Kasumi-1 (cell line): ENCODE measurements around the gene RRM1.
A peak's percentile ranks its signal among the peaks of the same experiment; 100 is the strongest.
"Not testable (repeated sequence)": the region's sequence is repeated elsewhere in the genome, so short reads cannot be mapped to it uniquely, and the experiment has no call there.

ENCODE experiments used
- DNase-seq, 2 experiments: peaks; one replicate each; lab custom pipeline; 2025; lab: John Stamatoyannopoulos, UW

RRM1 gene

GRCh38 chr11:4094348-4095291 lies at the start of gene RRM1:
TSS of gene RRM1 (plus strand) at chr11:4094799. CDS start at chr11:4095013, 214 bp downstream.
- peak; percentile 92 to 93 for DNase-seq

DNA sequence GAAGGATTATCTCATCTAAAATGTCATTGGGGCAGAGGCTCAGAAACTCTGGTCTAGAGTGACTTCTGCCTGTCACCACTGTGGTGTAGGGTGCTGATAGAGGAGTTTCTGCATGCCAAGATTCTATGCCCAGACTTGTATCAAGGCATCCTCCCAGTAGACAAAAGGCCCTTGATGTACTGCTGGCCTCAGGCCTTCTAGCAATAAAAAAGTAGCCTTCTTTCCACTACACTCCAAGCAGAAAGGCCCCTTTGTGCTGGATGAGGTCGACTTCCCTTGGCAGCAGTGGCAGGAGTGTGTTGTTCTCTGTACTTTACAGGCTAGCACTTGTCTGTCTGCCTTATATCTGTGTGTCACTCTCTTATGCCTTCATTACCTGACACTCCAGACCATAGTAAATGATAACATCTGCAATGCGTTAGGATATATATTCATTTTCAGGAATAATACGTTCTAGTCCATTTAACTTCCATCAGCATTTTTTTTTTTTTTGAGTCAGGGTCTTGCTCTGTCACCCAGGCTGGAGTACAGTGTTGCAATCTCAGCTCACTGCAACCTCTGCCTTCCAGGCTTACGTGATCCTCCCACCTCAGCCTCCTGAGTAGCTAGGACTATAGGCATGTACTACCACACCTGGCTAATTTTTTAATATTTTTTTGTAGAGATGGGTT lies 49.5 kb upstream of the RRM1 start:
- no peak for DNase-seq

DNA sequence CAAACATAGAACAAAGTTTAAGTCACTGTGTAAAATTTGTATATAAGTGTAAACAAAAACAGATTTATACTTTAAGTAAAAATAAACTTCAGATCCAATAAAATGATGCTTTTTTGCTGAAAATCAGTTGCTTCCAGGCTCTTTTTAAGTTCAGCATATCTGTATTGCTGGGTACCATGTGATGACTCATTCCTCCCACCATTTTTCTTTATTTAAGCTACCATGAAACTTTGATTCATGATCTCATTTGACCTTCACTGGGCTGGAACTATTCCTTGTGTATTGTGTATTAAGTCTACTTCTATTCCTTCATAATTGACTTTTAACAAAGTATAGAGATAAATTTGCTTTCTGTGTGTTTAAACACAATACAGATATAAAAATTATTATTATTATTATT lies 46.3 kb upstream of the RRM1 start:
- DNase-seq: no peak

- no peak for DNase-seq
Observed at GRCh38 chr11:4049006-4049405, 45.6 kb upstream of the RRM1 start.

DNA sequence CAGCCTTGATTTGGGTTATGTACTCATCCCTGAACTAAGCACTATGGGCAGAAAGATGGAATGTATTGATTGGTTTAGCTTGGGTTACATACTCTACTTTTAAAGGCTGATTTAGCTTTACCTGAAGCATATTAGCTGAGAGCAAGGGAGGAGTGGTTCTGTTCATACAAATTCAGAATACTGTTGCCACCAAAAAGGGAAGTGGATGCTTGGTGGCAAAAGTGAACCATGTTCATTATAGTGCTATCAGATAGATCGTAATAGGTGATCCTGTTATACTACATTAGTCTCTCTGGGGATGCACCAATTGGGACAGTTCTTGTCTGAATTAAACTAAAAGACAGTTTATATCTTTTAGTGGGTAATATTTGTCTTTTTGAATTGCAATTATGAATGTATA lies 44.5 kb upstream of the RRM1 start:
- peak; percentile 4 to 15 for DNase-seq

DNA sequence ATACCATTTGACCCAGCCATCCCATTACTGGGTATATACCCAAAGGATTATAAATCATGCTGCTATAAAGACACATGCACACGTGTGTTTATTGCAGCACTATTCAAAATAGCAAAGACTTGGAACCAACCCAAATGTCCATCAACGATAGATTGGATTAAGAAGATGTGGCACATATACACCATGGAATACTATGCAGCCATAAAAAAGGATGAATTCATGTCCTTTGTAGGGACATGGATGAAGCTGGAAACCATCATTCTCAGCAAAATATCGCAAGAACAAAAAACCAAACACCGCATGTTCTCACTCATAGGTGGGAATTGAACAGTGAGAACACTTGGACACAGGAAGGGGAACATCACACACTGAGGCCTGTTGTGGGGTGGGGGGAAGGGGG lies 41.4 kb upstream of the RRM1 start:
- not testable (repeated sequence) for DNase-seq

DNA sequence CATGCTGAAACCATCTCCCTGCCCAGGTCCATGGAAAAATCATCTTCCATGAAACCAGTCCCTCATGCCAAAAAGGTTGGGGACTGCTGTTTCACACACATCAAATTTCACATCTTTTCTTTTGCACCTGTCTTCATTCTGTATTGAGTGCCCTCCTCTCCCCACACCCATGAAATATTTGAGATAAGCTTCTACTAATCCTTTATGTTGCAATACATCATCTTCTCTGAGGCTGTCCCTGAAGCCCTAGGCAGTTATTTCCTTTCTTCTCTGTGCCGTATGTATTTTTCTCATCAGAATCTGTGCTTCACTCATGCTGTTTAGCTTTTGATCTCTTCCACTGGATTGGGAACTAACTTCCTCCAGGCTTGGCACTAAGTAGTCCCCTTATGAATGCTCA lies 40.0 kb upstream of the RRM1 start:
- no peak for DNase-seq

DNA sequence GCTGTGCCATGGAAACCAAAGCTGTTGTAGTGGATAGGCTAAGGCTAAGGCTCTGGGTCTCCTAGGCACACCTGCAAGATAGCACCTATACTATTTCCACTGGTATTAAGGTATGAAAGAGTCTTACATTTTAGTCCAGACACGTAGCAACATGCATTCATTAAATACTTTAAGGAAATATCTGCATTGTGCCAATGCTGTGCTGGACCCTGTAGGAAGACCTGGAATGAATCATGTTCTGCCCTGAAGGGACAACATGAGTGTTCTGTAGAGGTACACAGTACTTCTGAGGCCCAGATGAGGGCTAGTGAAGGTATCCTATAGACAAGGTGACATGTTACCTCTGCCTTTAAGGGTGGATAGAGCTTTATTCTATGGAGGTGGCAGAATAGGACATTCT lies 35.2 kb upstream of the RRM1 start:
- DNase-seq: no peak

GRCh38 chr11:4060182-4060923 lies 34.2 kb upstream of the RRM1 start:
- no peak for DNase-seq

DNA sequence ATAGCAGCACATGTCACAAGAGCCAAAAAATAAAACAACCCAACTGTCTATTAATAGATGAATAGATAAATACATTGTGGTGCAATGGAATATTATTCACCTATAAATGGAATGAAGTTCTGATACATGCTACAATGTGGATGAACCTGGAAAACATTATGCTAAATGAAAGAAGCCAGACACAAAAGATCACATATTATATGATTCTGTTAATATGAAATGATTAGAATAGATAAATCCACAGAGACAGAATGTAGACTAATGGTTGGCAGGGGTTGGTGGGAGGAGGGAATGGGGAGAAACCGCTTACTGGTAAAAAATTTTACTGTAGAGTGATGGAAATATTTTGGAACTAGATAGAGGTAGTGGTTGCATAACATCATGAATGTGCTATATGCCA lies 32.9 kb upstream of the RRM1 start:
- DNase-seq: no peak

DNA sequence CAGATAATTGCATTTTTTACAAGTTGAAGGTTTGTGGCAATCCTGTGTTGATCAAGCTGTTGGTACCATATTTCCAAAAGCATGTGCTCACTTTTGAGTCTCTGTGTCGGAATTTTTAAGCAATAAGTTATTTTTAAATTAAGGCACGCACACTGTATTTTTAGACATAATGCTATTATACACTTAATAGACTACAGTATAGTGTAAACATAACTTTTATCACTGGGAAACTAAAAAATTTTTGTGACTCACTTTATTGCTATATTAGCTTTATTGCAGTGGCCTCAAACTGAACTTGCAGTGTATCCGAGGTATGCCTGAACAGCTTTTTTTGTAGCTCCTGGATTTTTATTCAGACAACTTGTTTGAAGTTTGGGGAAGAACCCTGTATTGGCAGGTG lies 31.3 kb upstream of the RRM1 start:
- no peak for DNase-seq

DNA sequence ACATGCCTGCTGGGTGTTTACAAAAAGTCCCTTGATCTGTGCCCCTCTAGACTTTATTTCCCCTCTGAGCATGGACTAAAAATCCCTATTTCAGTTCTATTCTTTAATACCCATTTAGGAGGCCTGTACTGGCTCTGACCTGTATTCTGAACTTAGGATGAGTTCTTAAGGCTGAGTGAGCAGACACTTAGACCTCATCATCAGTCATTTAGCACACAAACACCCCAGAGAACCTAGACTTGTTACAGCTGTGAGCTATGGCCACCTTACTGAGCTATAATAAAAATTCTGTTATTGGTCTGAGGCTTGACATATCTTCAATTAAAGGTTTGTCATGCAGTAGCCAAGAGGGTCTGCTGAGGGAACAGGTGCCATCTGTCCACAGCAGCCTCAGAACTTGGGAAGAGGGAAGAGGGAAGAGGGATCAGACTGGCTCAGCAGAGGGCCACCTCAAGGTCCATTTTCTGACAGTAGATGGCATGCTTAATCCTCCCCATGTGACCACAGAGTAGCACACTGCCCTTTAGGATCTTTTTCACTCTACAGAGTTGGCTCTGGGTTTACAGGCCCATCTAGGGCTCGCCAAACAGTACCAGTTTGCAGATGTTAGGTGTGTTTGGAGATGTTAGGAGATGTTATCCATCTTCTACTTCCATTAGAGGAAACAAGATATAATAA lies 30.2 kb upstream of the RRM1 start:
- no peak for DNase-seq

GRCh38 chr11:4065086-4065485 lies 29.5 kb upstream of the RRM1 start:
- DNase-seq: no peak

DNA sequence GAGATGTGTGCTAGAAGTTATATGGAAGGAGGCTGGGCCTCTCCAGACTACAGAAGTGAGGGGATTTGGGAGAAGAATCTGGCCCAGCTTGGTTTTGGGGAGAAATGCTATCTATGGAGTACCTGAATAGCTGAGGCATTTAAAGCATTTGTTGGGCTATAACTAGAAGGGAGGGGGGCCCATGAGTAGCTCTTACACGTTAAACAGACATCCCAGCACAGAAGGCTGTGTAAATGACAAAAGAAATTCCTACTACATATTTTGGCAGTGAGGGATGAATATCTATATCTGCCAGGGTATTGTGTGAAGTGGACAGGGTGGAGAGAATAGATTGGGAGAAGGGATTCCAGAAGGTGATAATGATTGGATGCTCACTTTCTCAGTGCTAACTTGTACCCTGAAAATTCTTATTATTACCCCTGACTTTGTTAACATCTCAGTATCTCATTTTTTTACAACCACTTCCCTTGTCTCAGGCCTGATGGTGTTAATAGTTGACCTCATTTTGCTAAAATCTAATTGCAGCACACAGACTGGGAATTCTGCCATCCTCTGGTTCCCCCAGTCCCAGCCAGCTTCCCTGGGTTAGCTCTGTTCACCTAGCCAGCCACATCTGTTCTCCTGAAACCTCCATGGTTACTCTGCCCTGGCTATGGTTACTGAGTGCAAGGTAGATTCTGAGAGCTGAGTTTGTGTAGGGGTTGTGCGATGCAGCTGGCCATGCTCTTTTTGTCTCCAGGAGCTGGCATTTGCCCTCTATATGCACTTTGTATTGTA lies 28.8 kb upstream of the RRM1 start:
- no peak for DNase-seq

DNA sequence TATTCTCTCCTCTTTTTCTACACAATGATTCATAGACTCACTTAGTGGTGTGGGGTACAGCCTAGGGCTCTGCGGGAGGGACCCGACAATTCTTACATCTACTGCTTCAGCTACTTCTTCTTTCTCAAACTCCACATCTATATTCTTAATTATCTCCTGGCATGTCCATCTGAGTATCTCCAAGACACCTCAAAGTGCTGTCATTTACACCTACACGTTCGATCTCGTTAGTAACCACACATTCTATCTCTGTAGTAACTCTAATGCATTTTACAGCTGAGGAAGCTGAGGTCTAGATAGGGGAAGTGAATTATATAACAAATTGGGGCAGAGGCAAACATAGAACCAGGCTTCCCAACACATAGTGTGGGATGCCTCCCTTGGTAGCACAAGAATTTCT lies 27.7 kb upstream of the RRM1 start:
- peak; percentile 73 to 83 for DNase-seq

DNA sequence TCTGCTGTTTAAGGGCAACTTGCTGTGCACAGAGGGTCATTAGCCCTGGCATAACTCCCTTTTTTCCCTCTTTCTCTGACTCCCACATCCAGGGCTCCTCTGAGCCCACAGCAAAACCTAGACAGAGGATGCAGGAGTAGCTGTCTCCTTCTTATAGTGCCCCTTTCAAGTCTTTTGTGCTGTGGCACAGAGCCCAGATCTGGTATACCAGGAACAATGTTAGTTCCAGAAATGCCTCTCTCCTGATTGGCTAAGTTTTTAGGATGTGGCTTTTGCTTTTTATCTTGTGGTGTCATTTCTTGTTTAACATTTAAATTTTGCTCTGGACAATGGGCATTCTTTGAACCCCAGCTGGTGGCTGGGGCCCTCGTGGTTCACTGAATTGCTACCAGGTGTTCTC lies 25.6 kb upstream of the RRM1 start:
- peak; percentile 49 to 55 for DNase-seq

DNA sequence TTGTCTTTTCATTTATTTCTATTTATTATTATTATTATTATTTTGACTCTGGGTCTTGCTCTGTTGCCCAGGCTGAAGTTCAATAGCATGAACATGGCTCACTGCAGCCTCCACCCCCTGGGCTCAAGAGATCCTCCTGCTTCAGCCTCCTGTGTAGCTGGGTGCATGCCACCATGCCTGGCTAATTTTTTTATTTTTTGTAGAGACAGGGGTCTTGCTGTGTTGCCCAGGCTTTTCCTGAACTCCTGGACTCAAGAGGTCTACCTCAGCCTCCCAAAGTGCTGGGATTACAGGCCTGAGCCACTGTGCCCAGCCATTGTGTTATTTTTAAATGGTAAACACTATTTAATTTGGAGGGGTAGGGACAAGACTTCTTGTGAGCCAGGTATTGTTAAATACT lies 23.3 kb upstream of the RRM1 start:
- no peak for DNase-seq

DNA sequence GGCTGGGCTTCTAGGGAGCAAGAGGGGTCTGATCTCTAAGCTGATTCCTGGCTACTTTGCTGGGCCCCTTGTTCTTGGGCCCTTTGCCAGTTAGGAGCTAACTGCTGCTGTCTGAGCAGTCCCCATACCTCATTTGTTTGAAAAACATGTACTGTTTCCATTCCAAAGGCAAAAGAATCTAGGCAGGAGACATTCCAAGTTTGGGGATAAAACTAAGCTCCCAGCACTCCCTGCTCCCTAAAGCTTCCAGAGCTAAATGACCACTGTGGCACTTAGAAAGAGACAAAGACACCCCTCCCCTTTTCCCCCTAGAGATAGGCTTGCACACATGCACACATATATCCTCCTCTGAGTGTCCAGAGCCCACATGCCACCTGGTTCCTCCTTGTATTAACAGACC lies 22.7 kb upstream of the RRM1 start:
- DNase-seq: no peak

- peak; percentile 86 to 96 for DNase-seq
Observed at GRCh38 chr11:4072668-4073285, 21.8 kb upstream of the RRM1 start.

GRCh38 chr11:4074266-4074665 lies 20.3 kb upstream of the RRM1 start:
- DNase-seq: no peak

- DNase-seq: no peak
Observed at GRCh38 chr11:4076774-4077173, 17.8 kb upstream of the RRM1 start.
